Activated CD8-positive, alpha-beta T cell treated with anti-CD3 and anti-CD28 coated beads for 36 hours (primary cell): ENCODE results near the gene TMEM158. TPM values are rescaled to one million over a fixed set of nuclear protein-coding genes. Genes with fewer than 3 reads are reported as not detected.

Experiments used
- ATAC-seq: fragments of 200-7000 bp; cut with Tn5 transposase; one replicate; pipeline ENCODE4 v1.10.0; 2021; ENCODE audit warnings: mild to moderate bottlenecking, moderate library complexity
- CTCF ChIA-PET: fragments of 350-600 bp; sonication (Branson Sonifier 250); formaldehyde crosslinking; loops from one replicate; lab custom pipeline; 2021; ENCODE audit warnings: antibody characterized with exemption; lab: Charles Lee
- POLR2A ChIA-PET: fragments of 350-600 bp; sonication (Branson Sonifier 250); formaldehyde crosslinking; loops from one replicate; lab custom pipeline; 2021; ENCODE audit warnings: antibody characterized with exemption; lab: Charles Lee
- DNase-seq: peaks from one replicate; pipeline ENCODE4 v3.0.0-alpha.2; 2020
- H3K27ac Mint-ChIP-seq: one replicate; pipeline ENCODE4 v1.8.0; 2021; ENCODE audit warnings: mild to moderate bottlenecking, mixed read lengths
- H3K27me3 Mint-ChIP-seq: one replicate; pipeline ENCODE4 v1.8.0; 2021; ENCODE audit warnings: mixed read lengths
- H3K36me3 Mint-ChIP-seq: one replicate; pipeline ENCODE4 v1.8.0; 2021; ENCODE audit warnings: low read depth, mixed read lengths
- H3K4me1 Mint-ChIP-seq: one replicate; pipeline ENCODE4 v1.8.0; 2021; ENCODE audit warnings: low read depth, mixed read lengths
- H3K4me3 Mint-ChIP-seq: one replicate; pipeline ENCODE4 v1.8.0; 2021; ENCODE audit warnings: mild to moderate bottlenecking, moderate library complexity, mixed read lengths
- H3K9me3 Mint-ChIP-seq: one replicate; pipeline ENCODE4 v1.8.0; 2021; ENCODE audit warnings: mixed read lengths
- CTCF ChIP-seq: fragments of 200-600 bp; IDR thresholded peaks from one replicate; pipeline ENCODE4 v1.8.0; 2022; ENCODE audit warnings: antibody characterized with exemption, mild to moderate bottlenecking
- intact Hi-C: fragments of 100-400 bp; cut with micrococcal nuclease; formaldehyde crosslinking; loops from one replicate; pipeline ENCODE4 v1.10.0; 2022
- total RNA-seq, 2 experiments: library from RNA; stranded (reverse); gene quantifications; one replicate each; pipeline ENCODE4 v1.2.3, GENCODE V29; 2021

Gene TMEM158
- total RNA-seq, 2 experiments from 2014 or later, result not detected

- Mint-ChIP-seq H3K27ac (no peak overlapping the region), H3K4me1 (no peaks in the 10 kb centered on the region), H3K4me3 (no peak overlapping the region), H3K36me3 (no peaks in the 10 kb centered on the region), H3K9me3 (no peaks in the 10 kb centered on the region), H3K27me3 (no peaks in the 10 kb centered on the region)
- CTCF ChIA-PET, result no interaction called here
- no peak for ATAC-seq
- no peak for TF ChIP-seq CTCF
- no peak for DNase-seq
- POLR2A ChIA-PET, result no interaction called here
- intact Hi-C loops, result no loop called here
Measured at GRCh38 chr3:45244356-45244755, 18.3 kb upstream of the TMEM158 start.

- H3K27ac Mint-ChIP-seq, result no peak overlapping the region
Measured at GRCh38 chr3:45241206-45241605, 15.1 kb upstream of the TMEM158 start.

GRCh38 chr3:45240292-45240691 is 14.2 kb upstream of the TMEM158 start:
- H3K36me3 Mint-ChIP-seq, result no peaks in the 10 kb centered on the region
- DNase-seq, result no peak
- H3K27ac Mint-ChIP-seq, result no peak overlapping the region
- peaks cover 5% of the 10 kb centered on the region for H3K9me3 Mint-ChIP-seq
- no peak overlapping the region for H3K4me3 Mint-ChIP-seq
- intact Hi-C loops, result no loop called here
- TF ChIP-seq CTCF, result no peak
- CTCF ChIA-PET, result no interaction called here
- peaks cover 2% of the 10 kb centered on the region for H3K27me3 Mint-ChIP-seq
- no peaks in the 10 kb centered on the region for H3K4me1 Mint-ChIP-seq
- POLR2A ChIA-PET, result no interaction called here
- ATAC-seq, result no peak

More at GRCh38 chr3:45241206-45241605, 15.1 kb upstream of the TMEM158 start:
- H3K36me3 Mint-ChIP-seq, result no peaks in the 10 kb centered on the region
- ATAC-seq (no peak), DNase-seq (no peak)
- no peaks in the 10 kb centered on the region for H3K9me3 Mint-ChIP-seq
- ChIA-PET POLR2A (no interaction called here), CTCF (no interaction called here)
- no peaks in the 10 kb centered on the region for H3K4me1 Mint-ChIP-seq
- no peak overlapping the region for H3K4me3 Mint-ChIP-seq
- TF ChIP-seq CTCF, result no peak
- intact Hi-C loops, result no loop called here
- peaks cover 2% of the 10 kb centered on the region for H3K27me3 Mint-ChIP-seq

- CTCF ChIA-PET, result no interaction called here
- POLR2A ChIA-PET, result no interaction called here
- Mint-ChIP-seq H3K27me3 (peaks cover 2% of the 10 kb centered on the region), H3K27ac (no peak overlapping the region), H3K9me3 (peaks cover 6% of the 10 kb centered on the region), H3K4me3 (no peak overlapping the region), H3K36me3 (no peaks in the 10 kb centered on the region), H3K4me1 (no peaks in the 10 kb centered on the region)
- DNase-seq (no peak), ATAC-seq (no peak)
- intact Hi-C loops, result no loop called here
- no peak for TF ChIP-seq CTCF
Measured at GRCh38 chr3:45239254-45239653, 13.2 kb upstream of the TMEM158 start.

GRCh38 chr3:45236964-45237363 is 10.9 kb upstream of the TMEM158 start:
- ATAC-seq, result no peak
- Mint-ChIP-seq H3K36me3 (no peaks in the 10 kb centered on the region), H3K27me3 (peaks cover 5% of the 10 kb centered on the region), H3K4me1 (no peaks in the 10 kb centered on the region), H3K4me3 (no peak overlapping the region), H3K9me3 (peaks cover 6% of the 10 kb centered on the region), H3K27ac (no peak overlapping the region)
- ChIA-PET CTCF (no interaction called here), POLR2A (no interaction called here)
- DNase-seq, result no peak
- TF ChIP-seq CTCF, result no peak
- intact Hi-C loops, result no loop called here
